Activated CD4-positive, alpha-beta T cell treated with anti-CD3 and anti-CD28 coated beads, Interleukin-2, amount 50 U/mL, for 48 hours (primary cell): ENCODE data around the gene ITGB3BP.
"Not testable (repeated sequence)": the region's sequence is repeated elsewhere in the genome, so short reads cannot be mapped to it uniquely, and the experiment has no call there.

Experiments
- DNase-seq, 2 experiments: peaks; one replicate each; pipeline ENCODE4 v3.0.0-alpha.2; 2020

Gene ITGB3BP, protein sequence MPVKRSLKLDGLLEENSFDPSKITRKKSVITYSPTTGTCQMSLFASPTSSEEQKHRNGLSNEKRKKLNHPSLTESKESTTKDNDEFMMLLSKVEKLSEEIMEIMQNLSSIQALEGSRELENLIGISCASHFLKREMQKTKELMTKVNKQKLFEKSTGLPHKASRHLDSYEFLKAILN

DNA sequence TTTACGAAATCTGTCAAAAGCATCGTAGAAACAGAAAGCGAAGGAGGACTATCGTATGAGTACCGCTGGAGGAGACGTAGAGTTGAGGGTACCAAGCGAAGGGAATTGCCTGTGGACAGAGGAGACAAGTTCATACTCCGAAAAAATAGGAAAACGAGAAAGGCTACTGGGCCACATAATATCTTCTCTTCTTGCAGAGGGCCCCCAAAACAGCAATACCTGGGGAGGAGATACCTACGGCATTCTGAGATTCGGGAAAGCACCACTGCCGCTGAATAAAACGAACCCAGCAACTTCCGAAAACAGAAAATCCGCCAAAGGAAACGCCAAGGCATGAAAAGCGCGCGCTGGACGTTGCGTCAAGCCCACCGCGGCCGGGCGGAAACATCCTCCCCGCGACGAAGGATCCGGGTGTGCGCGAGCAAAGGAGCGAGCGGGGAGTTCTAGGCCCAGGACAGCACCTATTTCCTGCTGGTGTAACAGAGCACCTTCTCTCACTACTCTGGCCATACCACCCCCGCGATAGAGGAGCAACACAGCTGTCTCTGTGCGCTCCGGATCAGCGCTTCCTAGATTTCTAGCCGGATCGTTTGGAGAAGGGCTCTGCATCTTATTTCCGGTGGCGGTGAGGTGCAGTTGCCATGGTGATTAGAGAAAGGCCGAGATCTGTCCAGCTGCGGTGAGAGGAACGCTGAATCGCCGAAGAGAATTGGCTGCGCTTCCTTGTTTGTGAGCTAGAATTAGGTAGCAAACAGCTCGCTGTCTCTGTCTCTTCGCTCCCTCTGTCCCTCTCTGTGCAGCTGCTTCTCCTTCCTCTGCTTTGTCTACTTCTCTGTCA is at the start of gene ITGB3BP, which contains the start of gene EFCAB7:
Gene ITGB3BP, minus strand, starts transcription at position 335 of the 838 bp plus-strand sequence. Its CDS starts 92 bp downstream, at position 243.
Gene EFCAB7, plus strand, starts transcription at position 635 of the 838 bp plus-strand sequence. CDS start 2,048 bp downstream, outside the sequence.
- DNase-seq: peak; percentile 82 to 87

DNA sequence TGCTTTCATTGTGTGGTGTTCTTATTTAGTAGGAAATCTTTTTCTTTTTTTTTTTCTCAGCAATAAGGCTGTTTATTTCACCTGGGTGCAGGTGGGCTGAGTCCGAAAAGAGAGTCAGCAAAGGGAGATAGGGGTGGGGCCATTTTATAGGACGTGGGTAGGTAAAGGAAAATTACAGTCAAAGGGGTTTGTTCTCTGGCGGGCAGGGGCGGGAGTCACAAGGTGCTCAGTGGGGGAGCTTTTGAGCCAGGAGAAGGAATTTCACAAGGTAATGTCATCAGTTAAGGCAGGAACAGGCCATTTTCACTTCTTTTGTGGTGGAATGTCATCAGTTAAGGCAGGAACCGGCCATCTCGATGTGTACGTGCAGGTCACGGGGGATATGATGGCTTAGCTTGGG is 49.7 kb upstream of the ITGB3BP start:
- not testable (repeated sequence) for DNase-seq

DNA sequence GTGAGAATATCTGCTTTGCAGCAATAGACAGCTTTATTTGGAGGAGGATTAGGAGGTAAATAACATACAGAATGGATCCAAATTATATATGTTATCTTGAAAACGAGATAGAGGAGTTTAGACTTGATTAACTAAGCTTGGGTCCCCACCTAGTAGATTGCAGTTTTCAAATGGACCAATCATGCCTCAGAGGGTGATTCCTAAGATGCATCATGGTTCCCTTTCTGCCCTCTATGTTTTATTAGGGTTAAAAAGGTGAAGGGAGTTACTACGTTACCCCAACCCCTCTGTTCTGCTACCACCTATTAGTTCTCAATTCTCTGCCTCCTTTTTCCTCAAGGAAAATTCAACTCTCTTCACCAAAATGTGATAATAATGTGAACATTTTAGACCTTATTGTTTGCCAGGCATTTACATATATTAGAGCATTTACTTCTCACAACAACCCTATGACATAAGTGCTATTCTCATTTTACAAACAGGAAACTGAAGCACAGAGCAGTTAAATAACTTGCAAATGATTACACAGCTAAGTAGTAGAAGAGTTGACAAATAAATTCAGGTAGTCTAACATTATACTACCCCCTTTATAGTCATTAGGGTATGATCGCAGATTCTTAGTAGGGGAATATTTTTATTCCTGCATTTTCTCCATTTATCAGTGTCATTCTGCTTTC is 46.8 kb upstream of the ITGB3BP start:
- DNase-seq: no peak

DNA sequence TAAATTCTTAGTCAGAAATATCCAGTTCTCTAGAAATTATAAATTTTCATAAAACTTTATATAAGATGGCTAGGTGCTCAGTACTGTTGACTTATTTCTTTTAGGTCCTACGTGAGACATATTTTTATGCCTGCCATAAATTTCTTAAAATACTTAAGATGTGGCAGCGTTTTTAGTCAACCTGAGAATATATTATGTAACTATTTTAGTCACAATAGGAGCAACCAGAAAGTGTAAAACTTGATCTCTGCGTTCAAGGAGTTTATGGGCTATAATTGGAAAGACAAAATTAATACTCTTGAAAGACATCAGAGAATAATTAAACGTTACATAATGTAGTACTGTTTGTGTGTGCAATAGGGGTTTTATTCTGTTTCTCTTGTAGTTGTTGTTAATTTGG is 46.0 kb upstream of the ITGB3BP start:
- no peak for DNase-seq

DNA sequence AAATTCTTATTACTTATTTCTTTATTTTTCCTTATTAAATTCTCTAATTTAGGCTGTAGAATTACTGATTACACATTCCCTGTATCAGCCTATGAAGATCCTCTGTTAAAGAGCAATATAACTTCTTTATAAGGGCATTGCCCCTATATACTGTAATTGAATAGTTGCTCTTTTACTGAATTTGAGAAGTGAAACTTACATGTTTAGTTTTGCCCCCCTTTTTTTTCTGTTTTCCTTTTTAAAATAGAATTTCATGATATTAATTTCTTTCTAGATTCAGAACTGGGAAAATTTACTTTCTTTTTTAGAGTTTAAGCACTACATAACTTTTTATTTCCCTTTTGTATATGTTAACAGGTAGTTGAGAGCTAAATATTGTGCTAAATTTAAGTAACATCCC is 40.7 kb upstream of the ITGB3BP start:
- DNase-seq: no peak

DNA sequence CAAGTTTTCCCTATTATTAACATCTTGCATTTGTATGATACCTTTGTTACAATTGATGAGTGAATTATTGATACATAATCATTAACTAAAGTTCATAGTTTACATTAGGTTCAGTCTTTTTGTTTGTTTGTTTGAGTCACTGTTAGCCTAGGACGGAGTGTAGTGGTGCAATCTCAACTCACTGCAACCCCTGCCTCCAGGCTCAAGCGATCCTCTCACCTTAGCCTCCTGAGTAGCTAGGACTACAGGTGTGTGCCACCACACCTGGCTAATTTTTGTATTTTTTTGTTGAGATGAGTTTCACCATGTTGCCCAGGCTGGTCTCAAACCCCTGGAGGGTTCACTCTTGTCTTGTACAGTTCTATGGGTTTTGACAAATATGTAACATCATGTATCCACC is 36.3 kb upstream of the ITGB3BP start:
- no peak for DNase-seq

DNA sequence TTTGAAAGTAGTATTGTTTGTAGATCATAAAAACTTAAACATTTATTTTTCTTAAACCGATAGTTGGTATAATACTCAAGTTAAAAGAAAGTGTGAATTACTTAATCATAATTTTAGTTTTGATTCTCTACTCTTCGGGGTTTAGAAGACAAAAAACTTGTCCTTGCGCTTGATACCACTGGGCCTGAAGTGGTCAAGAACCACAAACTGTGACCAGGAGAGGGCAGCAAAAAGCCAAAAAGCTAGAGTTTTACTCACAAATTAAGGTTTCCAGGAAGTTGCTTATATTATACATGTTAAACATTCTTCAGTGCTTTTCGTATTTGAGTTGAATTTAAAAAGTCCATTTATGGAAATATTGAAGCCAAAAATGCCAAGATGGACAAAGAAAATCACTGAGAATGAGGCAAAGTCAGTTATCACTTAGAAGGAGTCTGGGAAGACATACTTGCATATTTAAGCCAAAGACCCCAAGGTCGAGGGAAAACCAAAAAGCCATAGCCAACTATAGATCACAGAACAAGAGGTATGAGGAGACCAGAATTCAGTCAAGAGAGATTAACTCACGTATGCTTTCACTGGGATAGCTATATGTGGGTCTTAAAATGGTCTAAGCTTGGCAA is 34.5 kb upstream of the ITGB3BP start:
- DNase-seq: peak; percentile 16 to 43

DNA sequence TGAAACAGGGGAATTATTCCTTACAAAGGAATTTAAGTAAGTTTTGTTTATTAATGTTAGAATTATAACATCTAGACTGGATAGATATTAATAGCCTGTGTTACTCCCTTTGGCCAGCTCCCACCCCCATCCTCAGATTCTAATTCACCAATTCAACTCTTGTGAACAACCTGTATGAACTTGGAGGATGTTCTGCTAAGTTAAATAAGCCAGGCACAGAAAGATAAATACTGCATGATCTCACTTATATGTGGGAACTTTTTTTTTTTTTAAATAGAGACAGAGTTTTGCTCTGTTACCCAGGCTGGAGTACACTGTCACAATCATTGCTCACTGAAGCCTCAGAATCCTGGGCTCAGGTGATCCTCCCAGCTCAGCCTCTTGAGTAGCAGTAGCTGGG is 32.5 kb upstream of the ITGB3BP start:
- DNase-seq: no peak

DNA sequence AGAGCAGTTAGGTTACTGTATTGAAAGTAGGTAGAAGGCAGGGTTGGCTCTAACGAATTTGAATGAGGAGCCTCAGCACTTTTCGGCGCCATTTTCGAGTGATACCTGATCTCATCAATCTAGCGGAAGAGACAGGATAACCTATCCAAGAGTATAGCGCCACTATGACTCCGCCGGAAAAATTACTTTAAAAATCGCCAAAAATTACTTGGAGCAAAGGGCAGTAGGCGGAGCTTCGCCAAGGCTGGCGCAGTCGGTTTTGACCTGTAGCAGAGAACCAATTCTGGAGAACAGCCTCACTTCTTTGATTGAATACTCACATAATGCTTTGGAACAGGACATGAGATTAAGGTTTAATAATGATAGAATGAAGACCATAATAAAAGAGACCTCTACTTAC is 25.9 kb upstream of the ITGB3BP start:
- no peak for DNase-seq

DNA sequence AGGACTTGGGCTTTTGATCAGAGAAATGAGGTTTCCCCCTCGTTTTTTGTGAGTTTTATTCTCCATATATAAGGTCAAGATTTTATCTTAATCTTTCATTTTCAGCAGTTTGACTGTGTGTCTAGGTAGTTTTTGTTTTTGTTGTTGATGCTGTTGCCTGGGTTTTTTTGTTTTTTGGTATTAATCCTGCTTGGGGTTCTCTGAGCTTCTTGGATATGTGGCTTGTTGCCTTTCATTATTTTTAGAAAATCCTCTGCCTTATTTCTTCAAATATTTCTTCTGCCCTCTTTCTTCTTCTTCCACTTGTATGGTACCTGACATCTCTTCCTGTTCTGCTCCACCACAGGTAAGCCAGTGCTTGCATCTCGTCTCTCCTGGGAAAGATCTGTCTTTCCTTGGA is 25.3 kb upstream of the ITGB3BP start:
- DNase-seq: no peak

DNA sequence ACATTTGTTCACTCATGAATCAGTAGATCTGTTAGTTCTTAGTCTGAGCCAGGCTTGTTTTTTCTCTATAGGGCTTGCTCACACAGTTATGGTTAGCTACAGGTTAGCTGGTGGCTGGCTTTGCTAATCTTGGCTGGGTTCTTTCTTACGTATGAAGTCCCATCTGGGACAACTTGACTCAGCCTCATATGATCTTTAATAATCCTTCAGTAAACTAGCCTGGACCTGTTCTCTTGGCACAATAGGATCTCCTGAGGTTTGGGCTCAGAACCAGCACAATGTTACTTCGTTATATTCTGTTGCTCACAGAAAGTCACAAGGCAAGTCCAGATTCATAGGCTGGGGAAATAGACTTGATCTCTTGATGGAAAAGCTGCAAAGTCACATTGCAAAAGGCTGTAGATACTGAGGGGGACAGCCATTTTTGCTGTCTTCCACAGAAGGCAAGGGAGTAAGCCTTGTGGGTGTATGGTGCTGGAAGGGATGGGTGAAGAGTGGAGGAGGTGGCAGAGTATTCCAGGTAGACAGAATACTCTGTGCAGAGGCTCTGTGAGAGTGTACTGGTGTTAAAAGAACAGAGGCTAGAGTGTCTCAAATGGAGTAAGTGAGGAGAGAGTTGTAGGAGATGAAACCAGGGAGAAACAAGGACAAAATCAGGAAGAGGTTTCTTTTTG is 24.7 kb upstream of the ITGB3BP start:
- DNase-seq: no peak

DNA sequence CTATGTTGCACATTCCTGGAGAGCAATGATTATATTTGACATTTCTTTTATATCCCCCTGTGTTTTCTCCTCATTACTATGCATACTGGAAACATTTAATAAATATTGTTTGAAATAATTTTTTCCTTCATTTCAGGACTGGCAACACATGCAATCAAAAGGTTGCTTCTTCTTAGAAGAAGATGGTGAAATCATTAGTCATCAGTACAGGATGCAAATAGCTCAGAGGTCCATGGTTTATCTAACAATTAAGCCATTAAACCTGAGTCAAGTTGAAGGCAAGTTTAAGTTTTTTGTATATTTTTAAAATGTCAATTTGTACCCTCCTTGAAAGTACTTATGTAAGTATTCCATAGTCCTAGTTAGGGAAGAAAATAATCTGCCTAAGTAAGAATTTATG is 22.8 kb upstream of the ITGB3BP start:
- DNase-seq: no peak

DNA sequence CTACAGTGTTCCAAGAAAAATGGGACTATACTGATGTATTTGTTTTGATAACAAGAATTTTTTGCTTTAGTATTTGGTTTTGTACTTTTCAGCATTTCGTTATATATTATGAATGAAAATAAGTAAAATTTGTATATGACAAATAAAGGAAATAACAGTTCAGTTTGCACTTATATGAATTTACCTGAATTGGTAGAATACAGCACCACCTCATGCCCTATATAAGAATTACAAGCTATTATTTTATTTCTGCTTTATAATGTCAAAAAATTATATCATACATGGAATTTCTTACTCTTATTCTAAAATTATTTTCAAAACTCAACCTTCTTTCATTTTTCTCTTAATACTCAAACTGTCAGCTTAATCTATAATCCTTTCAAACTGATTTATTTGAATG is 14.9 kb upstream of the ITGB3BP start:
- DNase-seq: no peak

DNA sequence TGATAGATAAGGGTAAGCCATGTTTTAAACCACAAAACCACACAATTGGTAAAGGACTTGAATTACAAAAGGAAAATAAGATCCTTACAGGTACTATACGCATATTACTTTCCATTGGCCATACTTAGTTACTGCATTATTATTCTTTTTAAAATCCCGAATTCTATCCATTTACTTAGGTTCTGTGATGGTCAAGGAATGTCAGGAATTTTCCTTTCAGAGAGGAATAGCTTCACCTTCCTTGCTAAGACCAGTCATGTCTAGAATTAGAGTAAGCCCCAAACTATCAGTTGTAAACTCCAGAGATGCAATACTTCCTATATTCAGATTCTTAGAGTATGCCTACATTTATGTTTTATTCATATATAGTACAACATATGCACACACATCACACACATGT is 14.0 kb upstream of the ITGB3BP start:
- no peak for DNase-seq

DNA sequence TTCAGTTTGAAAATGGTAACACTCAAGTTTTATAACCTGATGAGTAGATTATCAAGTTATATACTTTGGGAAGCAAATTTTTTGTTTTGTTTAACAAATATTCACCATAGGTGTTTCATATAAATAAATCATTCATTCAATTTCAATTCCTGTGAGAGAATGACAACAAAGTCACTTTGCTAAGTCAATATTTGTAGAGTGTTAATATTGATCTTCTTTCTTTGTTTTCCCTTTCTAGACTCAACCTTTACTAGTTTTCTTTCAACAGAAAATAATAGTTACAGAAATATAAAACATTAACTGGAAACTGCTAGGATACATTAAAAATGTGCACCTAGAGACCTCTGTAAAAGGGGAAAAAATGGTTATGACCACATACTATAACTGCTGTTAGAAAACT is 11.4 kb upstream of the ITGB3BP start:
- no peak for DNase-seq

DNA sequence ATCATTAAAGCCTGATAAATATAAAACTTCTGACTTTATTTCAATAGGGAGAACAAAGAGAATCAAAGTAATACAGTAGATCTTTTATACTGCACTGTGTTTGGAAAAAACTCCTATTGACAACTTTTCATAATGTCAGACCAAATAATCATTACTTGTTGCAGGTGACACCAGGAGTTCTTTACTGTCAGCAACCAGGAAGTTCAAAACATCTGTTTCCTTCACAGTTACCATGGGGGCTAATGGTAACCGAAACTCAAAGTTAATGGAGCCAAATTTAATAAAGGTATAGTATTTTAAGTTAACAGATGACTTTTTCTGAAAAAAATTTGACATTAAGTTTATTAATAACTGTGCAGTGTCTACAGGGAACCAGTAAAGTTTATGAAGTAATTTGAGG is 10.9 kb upstream of the ITGB3BP start:
- DNase-seq: no peak

DNA sequence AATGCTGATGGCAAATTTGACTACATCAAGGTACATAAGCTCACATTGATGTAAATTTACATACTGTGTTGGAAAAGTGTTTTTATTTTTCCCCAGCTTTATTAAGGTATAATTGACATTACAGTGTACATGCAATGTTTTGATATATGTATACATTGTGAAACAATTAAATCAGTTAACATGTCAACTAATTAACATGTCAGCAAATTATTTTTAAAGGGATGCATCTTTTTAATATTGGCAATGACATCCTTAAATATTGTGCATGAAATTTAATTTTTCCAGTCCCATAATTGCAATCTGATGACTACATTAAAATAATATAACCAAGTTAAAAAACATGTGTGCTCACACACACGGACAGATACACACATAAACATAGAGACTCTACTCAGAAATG is 9.7 kb upstream of the ITGB3BP start:
- no peak for DNase-seq

DNA sequence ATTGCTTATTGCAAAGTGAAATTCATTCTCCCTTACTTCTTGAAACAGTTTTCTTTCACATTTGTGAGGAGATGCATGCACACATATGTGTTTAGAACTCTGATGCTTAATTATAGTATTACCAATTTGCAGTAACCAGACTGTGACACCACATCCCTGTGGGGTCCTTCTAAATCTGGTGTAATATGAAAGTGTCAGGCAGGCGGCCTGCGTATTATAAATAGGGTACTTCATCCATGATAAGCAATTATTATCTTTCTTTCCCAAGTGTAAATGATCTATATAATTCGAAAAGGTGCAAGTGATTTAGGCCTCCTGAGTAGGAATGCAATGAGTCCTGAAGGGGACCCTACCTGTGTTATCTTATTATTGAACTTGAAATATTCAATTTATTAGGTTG is 1.2 kb upstream of the ITGB3BP start:
- DNase-seq: no peak

DNA sequence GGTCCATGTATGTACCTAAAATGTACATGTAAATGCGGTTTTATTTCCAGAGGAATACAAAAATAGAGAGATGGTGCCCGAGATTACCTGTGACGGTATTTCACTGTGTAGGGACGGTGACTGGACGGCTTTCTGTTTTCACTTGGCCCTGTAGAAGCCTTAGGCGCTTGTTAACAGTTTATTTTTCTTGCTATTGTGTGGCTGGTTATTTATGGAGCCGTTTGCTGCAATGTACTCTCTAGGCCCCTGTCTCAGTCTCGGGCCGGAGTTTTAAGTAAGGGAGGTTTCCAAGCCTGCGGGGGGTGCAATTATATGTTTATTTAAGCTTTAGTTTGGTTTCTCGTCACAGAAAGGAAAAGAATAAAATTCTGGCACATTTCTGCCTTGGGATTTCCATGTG is 713 bp upstream of the ITGB3BP start:
- no peak for DNase-seq

DNA sequence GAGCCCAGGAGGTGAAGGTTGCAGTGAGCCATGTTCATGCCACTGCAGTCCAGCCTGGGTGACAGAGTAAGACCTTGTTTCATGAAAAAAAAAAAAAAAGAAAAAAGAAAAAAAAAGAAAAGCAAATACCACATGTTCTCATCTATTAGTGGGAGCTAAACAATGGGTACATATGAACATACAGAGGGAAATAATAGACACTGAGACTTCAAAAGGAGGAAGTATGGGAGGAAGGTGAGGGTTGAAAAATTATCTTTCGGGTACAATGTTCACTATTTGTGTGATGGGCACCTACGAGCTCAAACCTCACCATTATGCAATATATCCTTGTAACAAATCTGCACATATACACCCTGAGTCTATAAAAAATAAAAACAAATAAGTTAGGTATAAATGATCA is 6.4 kb downstream of the ITGB3BP start:
- no peak for DNase-seq

DNA sequence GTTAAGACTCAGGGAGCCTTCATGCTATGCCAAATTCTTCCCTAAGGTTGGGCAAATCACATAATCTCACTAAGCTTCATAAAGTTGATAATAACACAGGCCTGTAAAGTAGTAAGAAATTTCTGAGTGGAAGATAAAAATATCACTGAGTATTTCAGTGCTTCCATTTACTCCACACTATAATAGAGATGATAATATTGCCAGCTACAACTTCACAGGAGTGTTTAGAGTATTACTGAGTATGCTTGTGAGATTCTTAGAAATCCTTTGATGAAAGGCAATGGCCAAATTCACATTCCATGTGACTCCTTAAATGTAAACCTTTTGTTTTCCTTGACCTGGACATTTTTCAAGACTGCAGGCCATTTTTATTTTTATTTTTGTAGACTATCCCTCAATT is 10.4 kb downstream of the ITGB3BP start:
- DNase-seq: no peak

DNA sequence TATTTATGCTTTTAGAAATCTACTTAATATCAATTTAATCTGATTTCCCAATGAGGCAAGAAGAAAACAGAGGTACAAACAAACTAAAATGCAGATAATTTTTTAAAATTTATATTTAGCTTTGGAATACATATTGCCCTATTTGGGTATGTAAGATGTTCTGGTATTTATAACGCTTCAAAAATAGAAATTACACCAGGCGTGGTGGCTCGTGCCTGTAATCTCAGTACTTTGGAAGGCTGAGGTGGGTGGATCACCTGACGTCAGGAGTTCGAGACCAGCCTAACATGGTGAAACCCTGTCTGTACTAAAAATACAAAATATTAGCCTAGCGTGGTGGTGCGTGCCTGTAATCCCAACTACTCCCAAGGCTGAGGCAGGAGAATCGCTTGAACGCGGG is 13.3 kb downstream of the ITGB3BP start:
- DNase-seq: no peak

DNA sequence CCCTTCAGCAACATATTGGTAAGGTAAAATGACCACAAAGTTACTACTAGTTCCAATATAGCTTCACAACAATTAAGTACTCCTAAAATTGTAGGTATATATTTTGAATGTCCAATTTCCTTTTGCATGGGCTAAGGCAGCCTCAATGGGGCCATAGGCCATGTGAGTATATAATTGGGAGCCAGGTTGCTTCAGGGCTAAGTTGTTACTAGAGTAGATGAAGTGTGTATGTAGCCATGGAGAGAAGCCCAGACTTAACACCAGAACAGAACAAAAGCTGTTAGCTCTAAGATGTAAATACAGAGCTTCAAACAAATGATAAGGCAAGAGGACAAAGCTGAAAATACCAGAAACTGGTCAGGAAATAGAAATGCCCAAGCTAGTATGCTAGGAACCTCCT is 16.2 kb downstream of the ITGB3BP start:
- DNase-seq: no peak
